Suprapubic skin (tissue), 4 donors: Measurements from ENCODE around the gene CYFIP1. TPM values are rescaled to one million over a fixed set of nuclear protein-coding genes. Genes with fewer than 3 reads are reported as not detected.

Source experiments
- DNase-seq, 2 donors: peaks; one replicate each; pipeline ENCODE4 v3.0.0-alpha.2; 2019; ENCODE audit warnings: low spot score in 2 of 2
- H3K27ac ChIP-seq: fragments of 200-600 bp; sonication (generic); one replicate; pipeline ENCODE4 v1.5.1; 2019
- H3K27me3 ChIP-seq: fragments of 200-600 bp; sonication (generic); one replicate; pipeline ENCODE4 v1.5.1; 2019
- H3K36me3 ChIP-seq: fragments of 200-600 bp; sonication (generic); one replicate; pipeline ENCODE4 v1.5.1; 2019
- H3K4me1 ChIP-seq: fragments of 200-600 bp; sonication (generic); one replicate; pipeline ENCODE4 v1.5.1; 2019
- H3K4me3 ChIP-seq: fragments of 200-600 bp; sonication (generic); one replicate; pipeline ENCODE4 v1.5.1; 2019; ENCODE audit warnings: mild to moderate bottlenecking
- H3K9me3 ChIP-seq: fragments of 200-600 bp; sonication (generic); one replicate; pipeline ENCODE4 v1.5.1; 2019
- EP300 ChIP-seq: sonication (generic); formaldehyde crosslinking; IDR thresholded peaks from one replicate; pipeline ENCODE4 v1.6.1; 2017; ENCODE audit warnings: antibody characterized with exemption
- POLR2A ChIP-seq, 2 donors: fragments of 450-650 bp; IDR thresholded peaks; one replicate each; pipeline ENCODE4 v1.6.1; 2017; ENCODE audit warnings: antibody characterized with exemption in 2 of 2, mild to moderate bottlenecking in 2 of 2, moderate library complexity in 2 of 2
- POLR2AphosphoS5 ChIP-seq, 3 donors: sonication (generic); formaldehyde crosslinking; IDR thresholded peaks; one replicate each; pipeline ENCODE4 v1.6.1; 2017; ENCODE audit warnings: antibody characterized with exemption in 3 of 3
- WGBS: methylation state at CpG from one replicate; pipeline ENCODE4 v1.1.5; 2018; 5-methylcytosine and 5-hydroxymethylcytosine counted together
- total RNA-seq, 4 donors: library from RNA; depleted of rRNA; stranded (reverse); fragments of >200 nt; gene quantifications; one replicate each; pipeline ENCODE4 v1.1.0, GENCODE V29; 2016
- TF ChIP-seq, protein P1 (sequence below), 2 donors: fragments of 200-600 bp in 1 of 2; fragments of 450-650 bp in 1 of 2; sonication (generic) in 1 of 2; IDR thresholded peaks; one replicate each; pipeline ENCODE4 v1.5.1; 2016 to 2019; ENCODE audit warnings: antibody characterized with exemption in 2 of 2, mild to moderate bottlenecking in 1 of 2, moderate library complexity in 1 of 2

Gene CYFIP1
- total RNA-seq, 4 donors from 2014 or later = 77.5 to 106 (median 99.4) TPM

DNA sequence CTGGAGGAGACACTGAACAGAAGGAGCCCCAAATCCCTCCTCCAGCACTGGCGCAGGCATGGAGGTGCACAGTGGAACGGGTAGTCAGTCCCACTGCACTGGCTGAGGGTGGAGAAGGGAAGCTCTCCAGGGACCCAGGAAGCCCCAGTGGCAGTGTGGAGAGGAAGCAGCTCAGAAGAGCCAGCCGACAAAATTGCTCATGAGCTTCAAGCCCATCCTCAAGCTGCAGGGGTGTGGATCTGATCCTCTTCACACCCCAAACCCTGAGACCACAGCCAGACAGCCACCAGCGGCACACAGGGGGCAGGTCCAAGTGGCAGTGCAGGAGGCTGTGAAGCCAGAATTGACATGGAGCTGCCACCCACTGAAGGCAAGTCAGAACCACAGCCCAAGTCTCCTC is 32.1 kb downstream of the CYFIP1 start:
- Histone ChIP-seq H3K4me1 (peaks cover 53% of the 10 kb centered on the region), H3K27ac (no peak overlapping the region), H3K27me3 (no peaks in the 10 kb centered on the region), H3K36me3 (peaks cover 28% of the 10 kb centered on the region), H3K4me3 (no peak overlapping the region), H3K9me3 (no peaks in the 10 kb centered on the region)
- WGBS = 69% methylated on average over 2 of the region's 4 CpGs
- no peak for DNase-seq
- TF ChIP-seq EP300 (no peak), POLR2AphosphoS5 (IDR thresholded peaks at IDR 0.05) (no peak), POLR2A (IDR thresholded peaks at IDR 0.05) (no peak)
- TF ChIP-seq, protein P1, sequence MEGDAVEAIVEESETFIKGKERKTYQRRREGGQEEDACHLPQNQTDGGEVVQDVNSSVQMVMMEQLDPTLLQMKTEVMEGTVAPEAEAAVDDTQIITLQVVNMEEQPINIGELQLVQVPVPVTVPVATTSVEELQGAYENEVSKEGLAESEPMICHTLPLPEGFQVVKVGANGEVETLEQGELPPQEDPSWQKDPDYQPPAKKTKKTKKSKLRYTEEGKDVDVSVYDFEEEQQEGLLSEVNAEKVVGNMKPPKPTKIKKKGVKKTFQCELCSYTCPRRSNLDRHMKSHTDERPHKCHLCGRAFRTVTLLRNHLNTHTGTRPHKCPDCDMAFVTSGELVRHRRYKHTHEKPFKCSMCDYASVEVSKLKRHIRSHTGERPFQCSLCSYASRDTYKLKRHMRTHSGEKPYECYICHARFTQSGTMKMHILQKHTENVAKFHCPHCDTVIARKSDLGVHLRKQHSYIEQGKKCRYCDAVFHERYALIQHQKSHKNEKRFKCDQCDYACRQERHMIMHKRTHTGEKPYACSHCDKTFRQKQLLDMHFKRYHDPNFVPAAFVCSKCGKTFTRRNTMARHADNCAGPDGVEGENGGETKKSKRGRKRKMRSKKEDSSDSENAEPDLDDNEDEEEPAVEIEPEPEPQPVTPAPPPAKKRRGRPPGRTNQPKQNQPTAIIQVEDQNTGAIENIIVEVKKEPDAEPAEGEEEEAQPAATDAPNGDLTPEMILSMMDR (IDR thresholded peaks at IDR 0.05) = no peak

DNA sequence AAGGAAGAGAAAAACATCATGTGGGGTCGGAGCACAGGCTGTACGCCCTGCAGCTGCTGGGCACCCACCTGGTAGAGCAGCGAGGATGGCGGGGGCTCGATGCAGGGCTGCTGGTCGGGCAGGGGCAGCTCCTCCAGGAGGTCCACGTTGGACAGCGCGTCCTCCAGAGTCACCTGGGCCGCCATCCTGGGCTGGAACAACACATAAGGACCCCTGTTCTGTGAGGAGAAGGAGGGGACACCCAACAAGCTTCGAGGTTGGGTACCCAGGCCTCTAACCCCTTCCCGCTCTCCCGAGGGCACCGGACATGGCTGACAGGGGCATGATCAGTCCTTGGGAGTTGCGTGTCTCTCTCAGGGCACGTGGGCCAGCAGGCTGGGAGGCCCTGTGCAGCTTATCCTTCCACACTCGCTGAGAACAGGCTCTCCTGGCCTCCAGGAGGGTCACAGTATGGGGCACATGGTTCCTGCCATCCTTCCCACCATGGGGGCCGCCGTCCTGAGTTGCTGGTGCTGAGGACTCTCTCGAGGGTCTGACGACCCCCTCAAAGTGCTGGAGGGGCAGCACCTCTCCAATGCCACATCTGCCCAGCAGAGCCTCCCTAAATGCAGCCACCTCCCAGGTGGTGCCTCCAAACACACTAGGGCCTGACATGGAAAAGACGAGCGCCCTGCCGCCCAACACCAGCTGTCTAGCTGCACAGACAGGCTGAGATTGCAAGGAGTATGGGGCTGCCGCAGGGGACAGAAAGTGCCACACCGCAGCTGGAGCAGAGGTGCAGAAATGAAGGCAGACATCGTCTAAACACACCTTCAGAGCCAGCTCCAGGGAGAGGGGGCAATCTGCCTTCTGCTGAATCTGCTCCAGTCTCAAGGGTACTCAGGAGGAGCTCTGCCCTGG is 32.8 kb downstream of the CYFIP1 start:
- Histone ChIP-seq H3K27me3 (no peaks in the 10 kb centered on the region), H3K27ac (no peak overlapping the region), H3K4me3 (no peak overlapping the region), H3K9me3 (no peaks in the 10 kb centered on the region), H3K4me1 (peaks cover 48% of the 10 kb centered on the region), H3K36me3 (peaks cover 35% of the 10 kb centered on the region)
- no peak for TF ChIP-seq POLR2A (IDR thresholded peaks at IDR 0.05)
- TF ChIP-seq POLR2AphosphoS5 (IDR thresholded peaks at IDR 0.05) = no peak
- no peak for TF ChIP-seq EP300
- TF ChIP-seq, protein P1 (IDR thresholded peaks at IDR 0.05) = no peak
- 82% methylated on average over 12 of the region's 27 CpGs for WGBS
- DNase-seq = no peak

DNA sequence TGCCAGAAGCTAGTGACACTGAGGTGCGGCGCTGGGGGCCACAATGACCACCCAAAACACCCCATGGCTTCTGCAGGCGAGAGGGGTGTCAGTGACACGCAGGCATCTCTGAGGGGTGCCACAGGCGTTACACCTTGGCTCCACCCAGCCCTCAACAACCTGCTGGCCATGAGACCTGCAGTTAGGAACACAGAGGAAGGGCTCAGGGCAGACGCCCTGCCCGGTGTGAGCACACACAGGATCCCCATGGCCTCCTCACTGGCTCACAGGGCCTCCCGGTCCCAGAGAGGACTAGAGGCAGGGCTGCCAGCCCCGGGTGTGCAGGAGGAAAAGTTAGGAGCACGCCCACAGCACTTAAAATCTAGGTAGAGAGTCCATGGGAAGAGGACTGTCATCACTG is 35.1 kb downstream of the CYFIP1 start:
- peak overlapping the region; percentile 65 for H3K27ac ChIP-seq
- TF ChIP-seq EP300 = no peak

DNA sequence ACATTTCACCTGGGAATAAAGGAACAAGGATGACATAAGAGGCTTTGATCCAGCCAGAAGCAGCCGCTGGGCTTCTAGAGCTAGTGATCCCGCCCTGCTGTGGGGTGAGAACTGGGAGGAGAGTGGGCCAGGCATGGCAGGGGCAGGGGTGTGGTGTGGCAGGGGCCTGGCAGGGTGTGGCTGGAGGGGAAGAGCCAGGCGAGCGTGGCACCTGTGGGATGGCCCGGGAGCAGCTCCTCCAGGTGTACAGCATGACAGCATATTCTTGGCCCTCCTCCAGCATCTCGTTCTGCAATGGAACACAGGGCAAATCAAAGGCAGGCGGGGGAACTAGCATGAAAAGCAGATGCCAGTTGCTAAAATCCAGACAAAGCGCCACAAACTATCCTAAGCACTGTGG is 35.5 kb downstream of the CYFIP1 start:
- H3K9me3 ChIP-seq = no peaks in the 10 kb centered on the region
- H3K4me1 ChIP-seq = peaks cover 33% of the 10 kb centered on the region
- no peak overlapping the region for H3K4me3 ChIP-seq
- WGBS = 59% methylated on average over 8 of the region's 8 CpGs
- no peak for TF ChIP-seq EP300
- TF ChIP-seq, protein P1 (IDR thresholded peaks at IDR 0.05) = no peak
- TF ChIP-seq POLR2AphosphoS5 (IDR thresholded peaks at IDR 0.05) = no peak
- TF ChIP-seq POLR2A (IDR thresholded peaks at IDR 0.05) = no peak
- H3K27me3 ChIP-seq = no peaks in the 10 kb centered on the region
- peaks cover 58% of the 10 kb centered on the region for H3K36me3 ChIP-seq
- DNase-seq = no peak
- H3K27ac ChIP-seq = peak overlapping the region; percentile 65

More for the DNA sequence above, 35.1 kb downstream of the CYFIP1 start:
- Histone ChIP-seq H3K4me3 (no peak overlapping the region), H3K27me3 (no peaks in the 10 kb centered on the region), H3K36me3 (peaks cover 54% of the 10 kb centered on the region), H3K4me1 (peaks cover 37% of the 10 kb centered on the region), H3K9me3 (no peaks in the 10 kb centered on the region)
- DNase-seq = peak in 1 of 2 donors; percentile 28
- 63% methylated on average over 10 of the region's 10 CpGs for WGBS

DNA sequence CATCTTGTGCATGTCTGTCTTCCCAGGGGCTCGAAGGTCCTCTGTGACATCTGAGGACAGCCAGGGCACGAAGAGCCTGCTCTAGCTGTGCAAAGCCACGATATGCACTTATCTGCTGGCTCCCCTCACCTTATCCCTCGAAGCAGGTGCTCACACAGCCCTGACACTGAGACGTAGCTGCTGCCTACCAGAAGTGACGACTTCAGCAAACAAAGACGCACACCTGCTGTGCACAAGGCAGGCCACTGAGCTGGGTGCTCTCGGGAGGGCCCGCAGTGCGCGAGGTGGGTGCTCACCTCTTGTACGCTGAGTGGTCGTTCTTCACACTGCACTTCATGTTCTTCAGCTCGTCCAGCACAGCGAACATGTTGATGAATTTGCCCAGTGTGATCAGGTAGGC is 37.3 kb downstream of the CYFIP1 start:
- Histone ChIP-seq H3K27ac (no peak overlapping the region), H3K36me3 (peaks cover 73% of the 10 kb centered on the region), H3K4me3 (no peak overlapping the region), H3K4me1 (peaks cover 15% of the 10 kb centered on the region), H3K27me3 (no peaks in the 10 kb centered on the region), H3K9me3 (no peaks in the 10 kb centered on the region)
- TF ChIP-seq EP300 (no peak), POLR2AphosphoS5 (IDR thresholded peaks at IDR 0.05) (no peak), POLR2A (IDR thresholded peaks at IDR 0.05) (no peak)
- TF ChIP-seq, protein P1 (IDR thresholded peaks at IDR 0.05) = no peak
- no peak for DNase-seq
- 94% methylated on average over 14 of the region's 15 CpGs for WGBS
